Uterus (tissue), 4 donors: ENCODE results near the gene FOXN3. TPM values are rescaled to one million over a fixed set of nuclear protein-coding genes. Genes with fewer than 3 reads are reported as not detected.

Experiments used
- DNase-seq, 2 donors: peaks; one replicate each; pipeline ENCODE4 v3.0.0-alpha.2; 2019 to 2020
- H3K27ac ChIP-seq, 2 donors: fragments of 200-600 bp; sonication (generic); 1 replicate in 1 of 2; 2 replicates in 1 of 2; pipeline ENCODE4 v1.5.1; 2016 to 2018
- H3K27me3 ChIP-seq, 2 donors: fragments of 200-600 bp; sonication (generic); one replicate each; pipeline ENCODE4 v1.5.1; 2018 to 2019; ENCODE audit warnings: control low read depth in 1 of 2
- H3K36me3 ChIP-seq, 2 donors: fragments of 200-600 bp; sonication (generic); one replicate each; pipeline ENCODE4 v1.5.1; 2019; ENCODE audit warnings: control low read depth in 1 of 2
- H3K4me1 ChIP-seq, 2 donors: fragments of 200-600 bp; sonication (generic); one replicate each; pipeline ENCODE4 v1.5.1; 2018 to 2019; ENCODE audit warnings: control low read depth in 1 of 2
- H3K4me3 ChIP-seq, 2 donors: fragments of 200-600 bp; sonication (generic); 1 replicate in 1 of 2; 2 replicates in 1 of 2; pipeline ENCODE4 v1.5.1; 2018 to 2019; ENCODE audit warnings: mild to moderate bottlenecking in 1 of 2
- H3K9me3 ChIP-seq, 2 donors: fragments of 200-600 bp; sonication (generic); one replicate each; pipeline ENCODE4 v1.5.1; 2019; ENCODE audit warnings: control low read depth in 1 of 2
- POLR2A ChIP-seq, 2 donors: fragments of 450-650 bp; IDR thresholded peaks; one replicate each; pipeline ENCODE4 v1.6.1; 2016; ENCODE audit warnings: antibody characterized with exemption in 2 of 2, mild to moderate bottlenecking in 1 of 2, moderate library complexity in 1 of 2
- intact Hi-C: fragments of 100-400 bp; cut with DNase I; formaldehyde crosslinking; loops from one replicate; pipeline ENCODE4 v1.15.1; 2023; ENCODE audit warnings: low total_unique reads
- total RNA-seq, 4 donors: library from RNA; depleted of rRNA in 3 of 4; stranded (reverse); fragments of >200 nt in 3 of 4; gene quantifications; one replicate each; pipeline versions ENCODE4 v1.1.0 to v1.2.4, GENCODE V29; 2014 to 2023
- TF ChIP-seq, protein P1 (sequence below), 4 experiments: fragments of 200-600 bp in 2 of 4; fragments of 450-650 bp in 2 of 4; sonication (generic) in 2 of 4; IDR thresholded peaks; one replicate each; pipeline ENCODE4 v1.5.1; 2016 to 2019; ENCODE audit warnings: antibody characterized with exemption in 4 of 4, mild to moderate bottlenecking in 2 of 4, moderate library complexity in 1 of 4
- donor health status: DM: yes; HTN: yes; CAD: no.

The FOXN3 gene
- total RNA-seq, 4 donors from 2014 or later: 37.7 to 103 (median 74.9) TPM

DNA sequence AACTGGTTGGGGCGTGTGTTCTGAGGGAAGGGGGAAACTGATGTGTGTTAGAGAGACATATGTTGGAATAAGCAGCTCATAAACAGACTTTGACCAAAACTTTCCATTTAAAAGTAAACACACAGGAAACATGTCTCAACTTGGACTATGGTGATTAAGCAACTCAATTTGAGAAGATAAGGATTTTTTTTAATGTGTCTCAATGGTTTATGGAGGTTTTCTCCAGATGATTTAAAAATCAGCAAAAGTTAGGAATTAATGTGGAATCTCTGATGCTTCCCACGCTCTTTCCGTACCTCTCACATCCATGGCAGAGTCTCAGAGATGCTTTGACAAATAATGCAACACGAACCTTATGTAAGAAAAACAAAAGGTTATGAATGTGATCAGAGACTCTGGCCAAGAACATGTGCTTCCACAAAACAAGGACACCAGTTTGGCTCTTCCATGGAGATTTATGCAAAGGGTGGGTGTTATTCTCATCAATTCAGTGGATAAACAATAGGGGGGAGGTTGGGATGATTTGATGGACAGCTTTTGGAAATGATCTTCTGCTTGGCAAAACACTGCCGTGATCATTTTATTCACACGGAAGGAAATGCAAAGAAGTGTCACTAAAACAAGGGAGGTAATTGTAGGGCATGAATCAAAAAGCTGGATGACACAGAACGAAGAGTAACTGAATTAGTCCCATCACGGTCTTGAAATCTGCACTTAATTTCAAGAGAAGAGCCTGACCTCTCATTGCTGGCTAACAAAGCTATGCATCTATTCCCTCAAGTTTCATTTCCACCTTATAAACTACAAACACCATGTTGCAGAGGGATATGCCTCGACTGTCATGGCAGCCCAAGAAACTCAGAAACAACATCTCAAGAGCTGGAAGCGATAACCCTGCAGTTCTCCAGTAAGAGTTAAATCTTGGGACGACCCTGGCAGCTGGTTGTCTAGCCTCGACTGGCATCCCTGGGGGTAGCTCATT, 76.5 kb downstream of the FOXN3 start:
- TF ChIP-seq, protein P1, sequence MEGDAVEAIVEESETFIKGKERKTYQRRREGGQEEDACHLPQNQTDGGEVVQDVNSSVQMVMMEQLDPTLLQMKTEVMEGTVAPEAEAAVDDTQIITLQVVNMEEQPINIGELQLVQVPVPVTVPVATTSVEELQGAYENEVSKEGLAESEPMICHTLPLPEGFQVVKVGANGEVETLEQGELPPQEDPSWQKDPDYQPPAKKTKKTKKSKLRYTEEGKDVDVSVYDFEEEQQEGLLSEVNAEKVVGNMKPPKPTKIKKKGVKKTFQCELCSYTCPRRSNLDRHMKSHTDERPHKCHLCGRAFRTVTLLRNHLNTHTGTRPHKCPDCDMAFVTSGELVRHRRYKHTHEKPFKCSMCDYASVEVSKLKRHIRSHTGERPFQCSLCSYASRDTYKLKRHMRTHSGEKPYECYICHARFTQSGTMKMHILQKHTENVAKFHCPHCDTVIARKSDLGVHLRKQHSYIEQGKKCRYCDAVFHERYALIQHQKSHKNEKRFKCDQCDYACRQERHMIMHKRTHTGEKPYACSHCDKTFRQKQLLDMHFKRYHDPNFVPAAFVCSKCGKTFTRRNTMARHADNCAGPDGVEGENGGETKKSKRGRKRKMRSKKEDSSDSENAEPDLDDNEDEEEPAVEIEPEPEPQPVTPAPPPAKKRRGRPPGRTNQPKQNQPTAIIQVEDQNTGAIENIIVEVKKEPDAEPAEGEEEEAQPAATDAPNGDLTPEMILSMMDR (IDR thresholded peaks at IDR 0.05): no peak
- TF ChIP-seq POLR2A (IDR thresholded peaks at IDR 0.05): no peak
- H3K27ac ChIP-seq: peak overlapping the region; percentile 70 to 82
- no peaks in the 10 kb centered on the region for H3K27me3 ChIP-seq
- H3K4me1 ChIP-seq: peaks cover 0 to 9% of the 10 kb centered on the region in 2 donors
- no peaks in the 10 kb centered on the region for H3K9me3 ChIP-seq
- H3K36me3 ChIP-seq: no peaks in the 10 kb centered on the region
- DNase-seq: peak in 1 of 2 donors; percentile 55
- H3K4me3 ChIP-seq: no peak overlapping the region
- intact Hi-C loops: no loop called here

DNA sequence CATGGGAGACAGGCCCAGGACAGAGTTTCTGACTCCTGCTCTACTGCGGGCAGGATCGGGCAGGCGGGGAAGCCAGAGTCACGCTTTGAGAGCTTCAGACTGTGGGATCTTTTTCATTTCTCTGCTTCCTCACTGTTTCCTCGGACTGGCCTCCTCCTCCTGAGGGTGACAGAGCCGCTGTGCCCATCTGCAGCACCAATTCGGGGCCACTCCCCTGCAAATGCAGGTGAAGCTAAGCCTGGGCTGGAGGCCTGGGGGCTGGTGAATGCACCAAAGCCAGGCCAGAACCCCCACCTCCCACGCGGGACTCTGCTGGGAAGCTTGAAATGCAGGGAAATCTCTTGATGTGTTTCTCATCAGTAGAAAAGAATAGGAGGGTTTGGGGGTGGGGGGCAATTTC, 77.5 kb downstream of the FOXN3 start:
- Histone ChIP-seq H3K27me3 (no peaks in the 10 kb centered on the region), H3K9me3 (no peaks in the 10 kb centered on the region), H3K4me1 (peaks cover 0 to 9% of the 10 kb centered on the region in 2 donors), H3K36me3 (no peaks in the 10 kb centered on the region), H3K27ac (peak overlapping the region; percentile 70 to 82), H3K4me3 (no peak overlapping the region)
- TF ChIP-seq POLR2A (IDR thresholded peaks at IDR 0.05): no peak
- intact Hi-C loops: no loop called here
- DNase-seq: no peak

DNA sequence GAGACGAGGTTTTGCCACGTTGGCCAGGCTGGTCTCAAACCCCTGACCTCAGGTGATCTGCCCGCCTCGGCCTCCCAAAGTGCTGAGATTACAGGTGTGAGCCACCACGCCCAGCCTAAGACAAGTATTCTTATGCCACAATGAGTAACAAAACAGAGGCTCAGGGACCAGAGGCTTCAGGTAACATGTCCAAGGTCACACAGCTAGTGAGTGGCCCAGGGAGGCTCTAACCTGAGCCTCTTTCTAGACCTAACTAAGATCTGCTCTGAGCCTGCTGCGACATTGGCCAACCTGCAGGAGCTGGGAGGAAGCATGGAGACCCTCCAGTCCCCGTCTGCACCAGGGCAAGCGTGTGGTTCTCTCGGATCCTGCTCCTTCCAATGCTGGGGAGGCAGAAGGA, 77.9 kb downstream of the FOXN3 start:
- H3K4me1 ChIP-seq: peaks cover 0 to 9% of the 10 kb centered on the region in 2 donors
- H3K4me3 ChIP-seq: no peak overlapping the region
- H3K9me3 ChIP-seq: no peaks in the 10 kb centered on the region
- DNase-seq: no peak
- no peaks in the 10 kb centered on the region for H3K27me3 ChIP-seq
- no peaks in the 10 kb centered on the region for H3K36me3 ChIP-seq
- no peak for TF ChIP-seq POLR2A (IDR thresholded peaks at IDR 0.05)
- TF ChIP-seq, protein P1 (IDR thresholded peaks at IDR 0.05): no peak
- H3K27ac ChIP-seq: peak overlapping the region; percentile 70 to 82
- intact Hi-C loops: no loop called here

DNA sequence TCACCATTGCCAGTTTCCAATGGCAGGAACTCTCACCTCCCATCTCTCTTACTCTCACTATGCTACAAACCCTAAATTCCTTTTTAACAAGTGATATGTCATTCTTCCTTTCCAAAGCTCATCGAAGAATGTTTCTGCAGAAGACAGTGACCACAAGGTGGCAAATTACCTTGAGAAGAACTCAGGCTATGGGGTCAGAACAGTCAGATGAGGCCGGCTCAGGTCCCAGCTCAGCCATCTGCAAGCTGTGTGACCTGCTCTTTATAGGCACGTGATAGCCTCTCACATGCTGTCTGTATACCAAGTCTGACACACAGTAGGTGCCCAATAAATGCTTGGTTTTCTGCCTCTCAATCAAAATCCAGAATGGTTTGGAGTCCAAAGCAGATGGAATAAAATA, 80.7 kb downstream of the FOXN3 start:
- no peak for DNase-seq
- peaks cover 0 to 9% of the 10 kb centered on the region in 2 donors for H3K4me1 ChIP-seq
- no peak overlapping the region for H3K4me3 ChIP-seq
- no peaks in the 10 kb centered on the region for H3K27me3 ChIP-seq
- intact Hi-C loops: no loop called here
- H3K36me3 ChIP-seq: no peaks in the 10 kb centered on the region
- no peaks in the 10 kb centered on the region for H3K9me3 ChIP-seq
- peak overlapping the region; percentile 70 to 82 for H3K27ac ChIP-seq
- TF ChIP-seq POLR2A (IDR thresholded peaks at IDR 0.05): no peak
- TF ChIP-seq, protein P1 (IDR thresholded peaks at IDR 0.05): no peak

DNA sequence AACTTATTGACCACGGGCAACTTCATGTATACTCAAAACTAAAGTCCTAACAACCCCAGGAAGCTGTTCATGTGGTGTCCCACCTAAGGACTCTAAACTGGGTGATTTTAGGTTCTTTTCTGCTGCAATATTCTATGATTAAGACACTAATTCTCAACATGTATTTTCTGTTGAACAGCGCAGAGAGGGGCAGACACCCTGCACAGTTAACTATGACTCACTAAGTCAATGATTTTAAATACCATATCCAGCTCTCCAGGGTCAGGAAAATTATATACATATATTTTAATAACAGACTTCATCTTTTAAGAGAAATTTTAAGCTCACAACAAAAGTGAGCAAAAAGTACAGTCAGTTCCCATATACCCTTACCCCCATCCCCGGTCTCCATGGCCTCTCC, 85.0 kb downstream of the FOXN3 start:
- intact Hi-C loops: no loop called here
- no peak for TF ChIP-seq POLR2A (IDR thresholded peaks at IDR 0.05)
- TF ChIP-seq, protein P1 (IDR thresholded peaks at IDR 0.05): no peak
- Histone ChIP-seq H3K4me3 (no peak overlapping the region), H3K27ac (no peak overlapping the region), H3K27me3 (no peaks in the 10 kb centered on the region), H3K9me3 (no peaks in the 10 kb centered on the region), H3K36me3 (no peaks in the 10 kb centered on the region), H3K4me1 (no peaks in the 10 kb centered on the region)
- no peak for DNase-seq
